Measurements from ENCODE around the gene LPP.

The LPP gene

DNA sequence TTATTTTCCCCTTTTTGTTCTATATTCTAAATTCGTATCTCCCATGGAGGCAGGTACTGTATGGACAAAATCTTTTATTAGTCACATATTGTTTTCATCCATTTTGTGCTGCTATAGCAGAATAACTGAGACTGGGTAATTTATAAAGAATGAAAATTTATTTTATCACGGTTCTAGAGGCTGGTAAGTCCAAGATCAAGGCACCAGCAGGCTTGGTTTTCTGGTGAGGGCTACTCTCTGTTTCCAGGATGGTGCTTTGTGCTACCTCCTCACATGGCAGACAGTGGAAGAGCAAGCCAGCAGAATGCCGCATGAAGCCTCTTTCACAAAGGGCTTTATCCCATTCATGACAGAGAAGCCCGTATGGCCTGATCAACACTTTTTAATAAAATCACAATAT is 595.9 kb downstream of the LPP start:
- no peaks in the 10 kb centered on the region for H3K79me2 ChIP-seq (ENCODE audit: insufficient read depth, low read length)
- H3K4me2 ChIP-seq (ENCODE audit: insufficient read depth, low read length), result no peak overlapping the region
- no peaks in the 10 kb centered on the region for H3K27me3 ChIP-seq (ENCODE audit: insufficient read depth, low read length, poor library complexity)
- no peaks in the 10 kb centered on the region for H3K9me3 ChIP-seq (ENCODE audit: insufficient read depth, low read length, severe bottlenecking)
- no peak overlapping the region for H2AFZ ChIP-seq (ENCODE audit: low read depth, low read length)
- no peaks in the 10 kb centered on the region for H3K36me3 ChIP-seq (ENCODE audit: insufficient read depth, low read length)
- H3K27ac ChIP-seq (ENCODE audit: low read length), result no peak overlapping the region
- no peak overlapping the region for H3K9ac ChIP-seq (ENCODE audit: low read depth, low read length)
- ATAC-seq (ENCODE audit: insufficient read depth, low read depth), result no peak
- DNase-seq, result no peak
- no peaks in the 10 kb centered on the region for H4K20me1 ChIP-seq (ENCODE audit: insufficient read depth, low read length)
- TF ChIP-seq, protein P1, sequence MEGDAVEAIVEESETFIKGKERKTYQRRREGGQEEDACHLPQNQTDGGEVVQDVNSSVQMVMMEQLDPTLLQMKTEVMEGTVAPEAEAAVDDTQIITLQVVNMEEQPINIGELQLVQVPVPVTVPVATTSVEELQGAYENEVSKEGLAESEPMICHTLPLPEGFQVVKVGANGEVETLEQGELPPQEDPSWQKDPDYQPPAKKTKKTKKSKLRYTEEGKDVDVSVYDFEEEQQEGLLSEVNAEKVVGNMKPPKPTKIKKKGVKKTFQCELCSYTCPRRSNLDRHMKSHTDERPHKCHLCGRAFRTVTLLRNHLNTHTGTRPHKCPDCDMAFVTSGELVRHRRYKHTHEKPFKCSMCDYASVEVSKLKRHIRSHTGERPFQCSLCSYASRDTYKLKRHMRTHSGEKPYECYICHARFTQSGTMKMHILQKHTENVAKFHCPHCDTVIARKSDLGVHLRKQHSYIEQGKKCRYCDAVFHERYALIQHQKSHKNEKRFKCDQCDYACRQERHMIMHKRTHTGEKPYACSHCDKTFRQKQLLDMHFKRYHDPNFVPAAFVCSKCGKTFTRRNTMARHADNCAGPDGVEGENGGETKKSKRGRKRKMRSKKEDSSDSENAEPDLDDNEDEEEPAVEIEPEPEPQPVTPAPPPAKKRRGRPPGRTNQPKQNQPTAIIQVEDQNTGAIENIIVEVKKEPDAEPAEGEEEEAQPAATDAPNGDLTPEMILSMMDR (IDR thresholded peaks at IDR 0.05; ENCODE audit: borderline replicate concordance, extremely low read depth, low read length, poor library complexity, severe bottlenecking), result no peak
- TF ChIP-seq EZH2 (IDR thresholded peaks at IDR 0.05; ENCODE audit: borderline replicate concordance, low read depth, low read length, severe bottlenecking), result no peak
- no peak overlapping the region for H3K4me3 ChIP-seq (ENCODE audit: low read depth in 1 of 2, low read length in 2 of 2)
- no peaks in the 10 kb centered on the region for H3K4me1 ChIP-seq (ENCODE audit: insufficient read depth, low read length)

DNA sequence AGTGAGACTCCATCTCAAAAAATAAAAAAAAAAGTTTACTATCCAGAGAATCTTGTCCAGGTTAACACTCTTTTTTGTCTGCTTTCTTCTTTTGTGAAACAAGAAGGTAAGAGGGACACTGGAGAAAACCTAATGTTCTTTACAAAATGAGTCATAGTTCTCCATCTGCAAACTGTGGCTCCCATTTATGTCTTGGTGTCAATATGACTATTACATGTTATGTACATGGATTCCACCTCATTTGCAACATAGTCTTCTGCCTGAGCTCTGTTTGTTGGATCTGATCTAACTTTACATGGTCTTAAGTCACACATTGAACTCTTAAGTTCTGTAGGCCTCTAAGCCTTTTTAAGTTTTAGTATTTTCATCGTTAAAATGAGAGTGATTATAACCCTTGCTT is 596.7 kb downstream of the LPP start:
- Histone ChIP-seq H2AFZ (ENCODE audit: low read depth, low read length) (no peak overlapping the region), H3K4me3 (ENCODE audit: low read depth in 1 of 2, low read length in 2 of 2) (no peak overlapping the region), H3K79me2 (ENCODE audit: insufficient read depth, low read length) (no peaks in the 10 kb centered on the region), H3K9ac (ENCODE audit: low read depth, low read length) (no peak overlapping the region), H3K27me3 (ENCODE audit: insufficient read depth, low read length, poor library complexity) (no peaks in the 10 kb centered on the region), H3K9me3 (ENCODE audit: insufficient read depth, low read length, severe bottlenecking) (no peaks in the 10 kb centered on the region), H3K4me2 (ENCODE audit: insufficient read depth, low read length) (no peak overlapping the region), H3K27ac (ENCODE audit: low read length) (no peak overlapping the region), H4K20me1 (ENCODE audit: insufficient read depth, low read length) (no peaks in the 10 kb centered on the region), H3K36me3 (ENCODE audit: insufficient read depth, low read length) (no peaks in the 10 kb centered on the region), H3K4me1 (ENCODE audit: insufficient read depth, low read length) (no peaks in the 10 kb centered on the region)
- ATAC-seq (ENCODE audit: insufficient read depth, low read depth) (no peak), DNase-seq (no peak)
- TF ChIP-seq, protein P1 (IDR thresholded peaks at IDR 0.05; ENCODE audit: borderline replicate concordance, extremely low read depth, low read length, poor library complexity, severe bottlenecking), result no peak
- no peak for TF ChIP-seq EZH2 (IDR thresholded peaks at IDR 0.05; ENCODE audit: borderline replicate concordance, low read depth, low read length, severe bottlenecking)

DNA sequence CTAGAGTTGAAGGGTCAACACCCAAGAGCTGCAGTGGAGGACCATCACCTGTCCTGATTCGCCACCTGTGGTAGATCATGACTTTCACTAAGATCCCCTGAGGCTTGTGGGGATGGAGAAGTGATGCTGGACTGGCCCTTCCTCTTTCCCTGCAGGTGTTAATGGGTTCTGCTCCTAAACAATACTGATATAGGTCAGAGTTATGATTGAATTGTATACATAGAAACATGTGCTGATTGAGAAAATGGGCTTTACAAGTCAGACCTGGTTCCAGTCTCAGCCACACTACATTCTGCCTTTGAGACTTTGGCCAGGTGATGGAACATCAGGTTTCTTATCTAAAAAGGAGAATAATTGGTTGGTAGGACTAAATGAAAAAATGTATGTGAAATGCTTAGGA is 598.9 kb downstream of the LPP start:
- no peak overlapping the region for H3K4me2 ChIP-seq (ENCODE audit: insufficient read depth, low read length)
- no peaks in the 10 kb centered on the region for H4K20me1 ChIP-seq (ENCODE audit: insufficient read depth, low read length)
- no peak for DNase-seq
- no peaks in the 10 kb centered on the region for H3K4me1 ChIP-seq (ENCODE audit: insufficient read depth, low read length)
- H3K27ac ChIP-seq (ENCODE audit: low read length), result no peak overlapping the region
- no peaks in the 10 kb centered on the region for H3K9me3 ChIP-seq (ENCODE audit: insufficient read depth, low read length, severe bottlenecking)
- H3K27me3 ChIP-seq (ENCODE audit: insufficient read depth, low read length, poor library complexity), result no peaks in the 10 kb centered on the region
- H3K4me3 ChIP-seq (ENCODE audit: low read depth in 1 of 2, low read length in 2 of 2), result no peak overlapping the region
- H2AFZ ChIP-seq (ENCODE audit: low read depth, low read length), result no peak overlapping the region
- no peaks in the 10 kb centered on the region for H3K79me2 ChIP-seq (ENCODE audit: insufficient read depth, low read length)
- H3K36me3 ChIP-seq (ENCODE audit: insufficient read depth, low read length), result no peaks in the 10 kb centered on the region
- no peak overlapping the region for H3K9ac ChIP-seq (ENCODE audit: low read depth, low read length)
- ATAC-seq (ENCODE audit: insufficient read depth, low read depth), result no peak
- no peak for TF ChIP-seq EZH2 (IDR thresholded peaks at IDR 0.05; ENCODE audit: borderline replicate concordance, low read depth, low read length, severe bottlenecking)

DNA sequence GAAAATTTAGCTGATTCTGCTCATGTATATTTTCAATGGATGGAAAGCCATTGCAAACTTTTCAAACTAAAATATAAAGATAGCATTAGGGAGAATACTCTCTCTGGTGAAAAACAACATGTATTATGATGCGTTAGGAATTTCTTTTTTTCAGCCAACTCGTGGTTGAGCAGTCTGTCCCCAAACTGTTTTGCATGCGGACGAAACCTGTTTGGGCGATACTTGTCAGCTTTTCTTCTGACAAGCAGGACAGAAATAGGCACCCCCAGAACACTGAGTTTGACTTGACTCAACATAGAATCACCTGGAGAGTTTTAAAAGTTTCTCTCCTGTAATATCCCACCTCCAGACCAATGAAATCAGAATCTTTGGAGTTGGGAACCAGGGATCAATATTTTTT is 600.3 kb downstream of the LPP start:
- Histone ChIP-seq H3K9me3 (ENCODE audit: insufficient read depth, low read length, severe bottlenecking) (no peaks in the 10 kb centered on the region), H3K27me3 (ENCODE audit: insufficient read depth, low read length, poor library complexity) (no peaks in the 10 kb centered on the region), H3K27ac (ENCODE audit: low read length) (no peak overlapping the region), H3K4me2 (ENCODE audit: insufficient read depth, low read length) (no peak overlapping the region), H3K9ac (ENCODE audit: low read depth, low read length) (no peak overlapping the region), H4K20me1 (ENCODE audit: insufficient read depth, low read length) (no peaks in the 10 kb centered on the region), H3K79me2 (ENCODE audit: insufficient read depth, low read length) (no peaks in the 10 kb centered on the region), H3K4me3 (ENCODE audit: low read depth in 1 of 2, low read length in 2 of 2) (no peak overlapping the region), H2AFZ (ENCODE audit: low read depth, low read length) (no peak overlapping the region), H3K36me3 (ENCODE audit: insufficient read depth, low read length) (no peaks in the 10 kb centered on the region), H3K4me1 (ENCODE audit: insufficient read depth, low read length) (no peaks in the 10 kb centered on the region)
- DNase-seq, result no peak
- TF ChIP-seq, protein P1 (IDR thresholded peaks at IDR 0.05; ENCODE audit: borderline replicate concordance, extremely low read depth, low read length, poor library complexity, severe bottlenecking), result no peak
- TF ChIP-seq EZH2 (IDR thresholded peaks at IDR 0.05; ENCODE audit: borderline replicate concordance, low read depth, low read length, severe bottlenecking), result no peak
- ATAC-seq (ENCODE audit: insufficient read depth, low read depth), result no peak

Data from DND-41 (cell line).